A673 (cell line): Measurements from ENCODE around the gene BHMT.

ENCODE experiments used
- EZH2 ChIP-seq: fragments of 200-600 bp; sonication (generic); IDR thresholded peaks from 2 replicates; pipeline ENCODE4 v1.6.1; 2017; ENCODE audit warnings: borderline replicate concordance, low read depth, mild to moderate bottlenecking, mixed read lengths, antibody characterized with exemption, low read length; ENCODE audit not compliant: poor library complexity, severe bottlenecking
- TF ChIP-seq, protein P1 (sequence below): fragments of 300-800, 200-600 bp; sonication (generic); conservative IDR thresholded peaks from 2 replicates; pipeline ENCODE4 v1.5.1; 2017; ENCODE audit warnings: low read depth, mild to moderate bottlenecking, antibody characterized with exemption, low read length, moderate library complexity, mixed read lengths

DNA sequence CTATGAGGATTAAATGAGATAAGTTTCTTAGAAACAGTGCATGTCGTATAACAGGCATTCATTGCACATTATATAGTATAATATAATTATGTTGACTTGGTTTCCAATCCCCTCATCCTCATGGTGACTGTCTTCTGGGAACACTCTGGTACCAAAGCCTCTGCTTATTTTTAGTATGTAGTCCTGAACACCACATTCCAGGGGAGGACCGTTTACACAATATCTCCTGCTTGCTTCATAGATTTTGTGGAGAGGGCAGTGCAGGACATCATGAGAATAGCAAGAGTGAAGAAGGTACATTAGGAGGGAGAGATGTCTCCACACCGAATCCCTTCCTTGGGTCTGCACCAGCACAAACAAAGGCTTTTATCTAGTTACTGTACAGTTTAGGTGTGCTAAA, 20.5 kb upstream of the BHMT start:
- TF ChIP-seq, protein P1, sequence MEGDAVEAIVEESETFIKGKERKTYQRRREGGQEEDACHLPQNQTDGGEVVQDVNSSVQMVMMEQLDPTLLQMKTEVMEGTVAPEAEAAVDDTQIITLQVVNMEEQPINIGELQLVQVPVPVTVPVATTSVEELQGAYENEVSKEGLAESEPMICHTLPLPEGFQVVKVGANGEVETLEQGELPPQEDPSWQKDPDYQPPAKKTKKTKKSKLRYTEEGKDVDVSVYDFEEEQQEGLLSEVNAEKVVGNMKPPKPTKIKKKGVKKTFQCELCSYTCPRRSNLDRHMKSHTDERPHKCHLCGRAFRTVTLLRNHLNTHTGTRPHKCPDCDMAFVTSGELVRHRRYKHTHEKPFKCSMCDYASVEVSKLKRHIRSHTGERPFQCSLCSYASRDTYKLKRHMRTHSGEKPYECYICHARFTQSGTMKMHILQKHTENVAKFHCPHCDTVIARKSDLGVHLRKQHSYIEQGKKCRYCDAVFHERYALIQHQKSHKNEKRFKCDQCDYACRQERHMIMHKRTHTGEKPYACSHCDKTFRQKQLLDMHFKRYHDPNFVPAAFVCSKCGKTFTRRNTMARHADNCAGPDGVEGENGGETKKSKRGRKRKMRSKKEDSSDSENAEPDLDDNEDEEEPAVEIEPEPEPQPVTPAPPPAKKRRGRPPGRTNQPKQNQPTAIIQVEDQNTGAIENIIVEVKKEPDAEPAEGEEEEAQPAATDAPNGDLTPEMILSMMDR, result no peak
- TF ChIP-seq EZH2, result no peak
